Activated CD4-positive, CD25-positive, alpha-beta regulatory T cell treated with anti-CD3 and anti-CD28 coated beads, Interleukin-2, amount 50 U/mL, for 72 hours (primary cell): ENCODE measurements around the gene DRAM2.

Source experiments
- DNase-seq: peaks from one replicate; pipeline ENCODE4 v3.0.0; 2021

Gene DRAM2

GRCh38 chr1:111139956-111140679 is at the start of gene DRAM2, which contains the start of gene CEPT1:
Gene DRAM2 (minus strand): TSS chr1:111140093. CDS start chr1:111131554, 8,539 bp downstream.
Gene CEPT1 (plus strand): TSS chr1:111140223. CDS start chr1:111147715, 7,492 bp downstream.
- DNase-seq = peak; percentile 94

- no peak for DNase-seq
Measured at GRCh38 chr1:111184663-111185062, 44.8 kb upstream of the DRAM2 start.

DNA sequence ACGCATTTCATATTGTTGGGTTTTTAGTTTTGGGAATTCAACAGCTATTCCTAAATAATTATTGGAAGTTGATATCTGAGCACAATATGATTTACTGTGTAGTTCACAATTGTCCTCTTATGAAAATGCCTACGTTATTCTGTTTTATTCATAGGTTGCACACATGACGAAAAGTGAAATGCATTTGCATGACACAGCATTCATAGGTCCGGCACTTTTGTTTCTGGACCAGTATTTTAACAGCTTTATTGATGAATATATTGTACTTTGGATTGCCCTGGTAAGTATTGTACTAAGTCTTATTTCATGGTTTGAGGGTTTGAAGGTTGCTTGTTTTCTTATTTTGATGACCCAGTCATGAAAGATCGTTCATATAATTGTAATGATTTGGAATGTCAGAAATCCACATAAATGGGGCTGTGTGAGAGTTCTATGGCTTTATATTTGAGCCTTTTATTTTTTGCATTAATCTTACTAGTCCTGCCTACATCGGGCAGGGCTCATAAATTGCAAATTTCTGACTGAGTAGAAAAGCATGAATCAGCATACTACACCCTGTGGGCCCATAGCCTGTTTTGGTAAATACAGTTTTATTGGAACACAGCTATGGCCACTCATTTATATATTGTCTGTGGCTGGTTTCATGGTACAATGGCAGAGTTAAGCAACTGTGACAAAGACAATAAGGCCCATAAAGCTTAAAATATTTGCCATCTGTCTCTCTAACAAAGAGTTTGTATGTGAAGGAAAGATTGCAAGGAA is 43.6 kb upstream of the DRAM2 start:
- no peak for DNase-seq

DNA sequence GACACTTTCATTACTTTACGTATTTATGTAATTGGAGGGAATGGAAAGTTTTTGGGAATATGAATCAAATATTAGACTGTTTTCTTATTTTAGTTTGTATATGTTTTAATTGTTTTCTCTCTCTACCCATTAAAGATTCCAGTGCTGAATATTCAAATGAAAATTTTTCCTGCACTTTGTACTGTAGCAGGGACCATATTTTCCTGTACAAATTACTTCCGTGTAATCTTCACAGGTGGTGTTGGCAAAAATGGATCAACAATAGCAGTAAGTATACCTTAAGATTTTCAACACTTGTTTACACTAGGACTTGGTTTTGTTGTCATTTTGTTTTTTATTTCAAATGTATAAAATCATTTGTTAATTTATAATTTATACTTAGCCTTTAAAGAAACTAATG is 42.2 kb upstream of the DRAM2 start:
- no peak for DNase-seq

- DNase-seq = no peak
Measured at GRCh38 chr1:111179968-111180533, 40.2 kb upstream of the DRAM2 start.

DNA sequence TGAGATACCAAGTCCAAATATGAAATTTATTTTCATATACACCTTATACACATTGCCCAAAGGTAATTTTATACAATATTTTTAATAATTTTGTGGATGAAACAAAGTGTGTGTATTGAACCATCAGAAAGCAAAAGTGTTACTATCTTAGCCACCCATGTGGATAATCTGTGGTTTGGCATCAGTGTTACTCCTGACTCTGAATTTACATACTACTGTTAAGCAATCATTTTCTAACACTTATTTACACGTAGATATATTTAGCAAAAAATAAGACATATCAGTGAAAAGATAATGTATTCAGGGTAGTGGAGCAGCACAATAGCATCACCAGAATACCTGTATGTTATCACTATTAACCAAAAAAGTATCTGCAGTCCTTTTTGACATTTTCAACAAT is 36.8 kb upstream of the DRAM2 start:
- no peak for DNase-seq

GRCh38 chr1:111175349-111175748 is 35.5 kb upstream of the DRAM2 start:
- no peak for DNase-seq

GRCh38 chr1:111174070-111174469 is 34.2 kb upstream of the DRAM2 start:
- no peak for DNase-seq

DNA sequence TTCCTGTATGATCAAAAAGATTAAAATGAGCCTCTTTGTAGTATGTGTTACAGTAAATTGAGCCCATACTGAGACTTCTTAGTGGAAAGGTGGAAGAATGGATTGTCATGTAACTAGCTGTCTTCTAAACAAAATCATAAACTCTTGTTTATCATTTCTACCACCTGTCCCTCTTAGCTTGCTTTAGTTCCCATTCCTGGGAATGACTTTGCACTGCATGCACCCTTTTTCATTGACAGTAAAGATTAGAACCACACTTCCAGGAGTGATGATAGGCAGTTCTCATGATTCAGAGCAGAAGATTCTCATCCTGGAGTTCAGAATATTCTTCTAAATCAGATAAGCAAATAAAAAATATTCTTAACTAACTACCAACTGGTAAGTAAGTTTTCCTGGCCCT is 32.6 kb upstream of the DRAM2 start:
- no peak for DNase-seq

DNA sequence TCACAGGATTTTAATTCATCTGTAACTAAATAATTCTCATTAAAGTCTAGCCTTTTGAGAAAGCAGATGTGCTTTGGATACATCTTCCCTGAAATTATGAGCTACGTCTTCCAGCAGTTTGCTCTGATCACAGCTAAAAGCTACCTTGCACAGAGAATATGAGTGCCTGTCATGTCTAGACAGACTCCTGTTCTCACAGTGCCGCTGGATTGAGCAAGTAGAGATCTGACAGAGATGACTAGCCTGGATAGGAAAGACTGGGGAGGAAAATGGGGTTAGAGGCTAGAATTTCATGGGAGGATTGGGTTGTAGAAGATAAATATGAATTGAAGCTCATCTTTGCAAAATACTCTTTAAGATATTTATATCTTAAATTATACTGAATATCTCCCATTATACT is 24.3 kb upstream of the DRAM2 start:
- DNase-seq = no peak

DNA sequence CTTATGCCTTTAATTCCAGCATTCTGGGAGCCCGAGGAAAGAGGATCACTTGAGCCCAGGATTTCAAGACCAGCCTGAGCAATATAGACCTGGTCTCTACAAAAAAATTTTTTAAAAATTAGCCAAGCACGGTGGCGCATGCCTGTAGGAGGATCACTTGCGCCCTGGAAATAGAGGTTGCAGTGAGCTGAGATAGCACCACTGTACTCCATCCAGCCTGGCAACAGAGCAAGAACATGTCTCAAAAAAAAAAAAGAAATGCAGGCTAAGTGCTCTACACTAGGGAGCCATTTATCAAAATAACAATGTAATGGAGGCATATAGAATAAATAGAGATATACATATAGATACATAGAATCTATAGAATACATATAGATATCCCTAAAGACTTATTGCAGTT is 23.5 kb upstream of the DRAM2 start:
- DNase-seq = no peak

DNA sequence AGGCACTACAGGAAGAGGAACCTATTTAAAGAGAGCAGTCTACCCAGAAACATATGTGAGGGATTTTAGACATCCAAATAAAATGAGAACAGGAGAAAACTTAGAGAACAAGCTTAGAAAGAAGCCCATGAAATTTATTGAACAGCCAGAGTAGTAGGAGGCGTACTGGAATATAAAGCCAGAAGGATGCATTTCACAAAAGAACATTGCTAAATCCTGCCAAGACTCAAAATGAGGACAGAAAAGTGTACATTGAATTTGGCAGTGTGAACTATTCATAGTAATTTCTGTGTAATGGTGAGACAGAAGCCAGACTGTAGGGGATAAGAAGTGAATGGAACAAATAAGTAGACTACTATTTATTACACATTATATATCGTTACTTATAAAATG is 22.6 kb upstream of the DRAM2 start:
- no peak for DNase-seq

GRCh38 chr1:111161843-111162487 is 22.1 kb upstream of the DRAM2 start:
- no peak for DNase-seq

- DNase-seq = no peak
Measured at GRCh38 chr1:111157431-111157830, 17.5 kb upstream of the DRAM2 start.

GRCh38 chr1:111154021-111154999 is 14.4 kb upstream of the DRAM2 start:
- no peak for DNase-seq

DNA sequence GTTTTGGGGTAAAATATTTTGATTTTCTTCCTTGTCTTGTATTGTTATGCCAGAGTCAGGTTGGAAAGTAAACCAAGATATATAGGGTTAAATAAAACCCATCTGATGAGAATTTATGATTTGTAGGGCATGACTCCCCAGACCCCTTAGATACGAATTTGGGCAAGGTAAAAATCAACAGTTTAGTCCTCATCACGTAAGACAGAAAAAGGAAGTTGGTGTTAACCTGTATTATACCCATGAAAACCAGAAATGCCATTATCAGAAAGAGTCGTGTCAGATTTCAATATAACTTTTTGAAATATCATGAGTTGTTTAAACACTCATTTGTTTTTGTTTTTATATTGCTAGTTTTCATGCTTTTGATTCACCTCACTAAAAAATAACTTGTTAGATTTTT is 11.9 kb upstream of the DRAM2 start:
- no peak for DNase-seq

DNA sequence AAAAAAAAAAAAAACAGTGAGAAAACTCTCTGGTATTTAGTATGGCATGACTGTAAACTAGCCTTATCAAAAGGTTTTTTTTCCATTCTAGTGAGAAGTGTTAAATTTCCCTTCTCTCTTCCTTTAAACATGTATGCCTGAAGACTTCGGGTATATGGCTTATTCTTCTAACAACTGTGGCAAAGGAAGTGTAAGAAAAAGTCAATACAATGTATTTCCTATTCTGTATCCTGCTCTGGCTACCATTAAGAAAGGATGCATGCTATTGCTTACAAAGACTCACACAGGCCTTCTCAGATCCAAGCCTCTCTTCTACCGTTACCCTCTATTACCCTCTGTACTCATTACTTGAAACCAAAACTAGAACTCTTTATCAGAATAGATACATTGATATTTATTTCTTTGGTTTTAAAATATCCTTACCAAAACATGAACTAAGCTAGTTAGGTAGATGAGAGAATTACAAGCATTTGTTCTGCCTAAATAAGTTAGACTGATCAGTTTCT is 8.5 kb upstream of the DRAM2 start:
- no peak for DNase-seq

DNA sequence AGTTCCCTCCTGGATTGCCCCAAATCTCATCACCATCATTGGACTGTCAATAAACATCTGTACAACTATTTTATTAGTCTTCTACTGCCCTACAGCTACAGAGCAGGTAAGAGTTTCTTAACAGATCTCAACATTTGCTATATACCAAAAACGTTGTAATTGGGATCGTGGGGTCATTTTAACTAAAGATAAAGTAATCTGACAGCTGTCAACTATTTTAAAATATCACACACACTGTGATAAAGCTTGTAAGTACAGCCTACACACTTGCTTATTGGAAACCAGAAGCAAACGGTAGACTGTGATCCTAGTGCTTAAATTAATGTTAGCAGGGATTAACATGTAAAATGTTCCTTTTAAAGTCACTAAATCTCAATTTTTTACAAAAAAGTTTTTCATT is 8.1 kb upstream of the DRAM2 start:
- DNase-seq = no peak

GRCh38 chr1:111145963-111146768 is 6.3 kb upstream of the DRAM2 start:
- DNase-seq = no peak

- no peak for DNase-seq
Measured at GRCh38 chr1:111145542-111145941, 5.6 kb upstream of the DRAM2 start.

DNA sequence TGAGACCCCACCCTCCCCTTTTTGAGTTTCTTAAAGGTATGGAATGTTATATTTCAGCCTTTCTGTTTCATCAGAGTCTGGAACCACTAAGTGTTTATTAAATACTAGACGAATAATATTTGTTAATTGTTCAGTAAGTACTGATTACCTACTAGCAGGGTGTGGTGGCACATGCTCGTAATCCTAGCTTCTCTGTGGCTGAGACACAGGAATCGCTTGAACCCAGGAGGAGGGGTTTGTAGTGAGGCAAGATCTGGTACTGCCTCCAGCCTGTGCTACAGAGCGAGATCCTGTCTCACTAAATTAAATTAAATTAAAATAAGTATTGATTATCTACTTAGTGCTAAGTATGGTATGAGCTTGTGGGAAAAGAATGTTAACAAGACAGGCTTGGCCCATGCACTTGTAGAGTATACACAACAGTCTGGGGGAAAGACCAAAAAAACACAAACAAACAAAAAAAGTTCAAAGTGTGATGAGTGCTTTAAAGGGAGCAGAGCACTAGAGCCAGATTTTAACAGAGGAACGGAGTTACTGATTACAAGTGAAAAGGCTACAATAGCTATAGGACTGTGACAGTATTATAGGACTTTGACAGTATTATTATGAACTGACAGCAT is 2.6 kb upstream of the DRAM2 start:
- DNase-seq = no peak
